ENCODE data around the gene DECR2. TPM values are rescaled to one million over a fixed set of nuclear protein-coding genes. Genes with fewer than 3 reads are reported as not detected.

The DECR2 gene
- total and polyA plus RNA-seq, 2 of the 13 experiments (the other 11 are each of a cell fraction or from before 2014, with no cell fraction given), result 36.3 to 44.6 TPM

- TF ChIP-seq ZNF17 (CRISPR knock-in tag; IDR thresholded peaks at IDR 0.05), result no peak
- no peak for TF ChIP-seq ZBTB34 (CRISPR knock-in tag; IDR thresholded peaks at IDR 0.05)
- TF ChIP-seq ZNF335 (CRISPR knock-in tag; IDR thresholded peaks at IDR 0.05), result no peak
- no peak for TF ChIP-seq ZNF609 (CRISPR knock-in tag; IDR thresholded peaks at IDR 0.05; ENCODE audit: borderline replicate concordance)
- no peak for TF ChIP-seq ZNF382 (CRISPR knock-in tag; IDR thresholded peaks at IDR 0.05; ENCODE audit: borderline replicate concordance)
- TF ChIP-seq NR0B2 (CRISPR knock-in tag; IDR thresholded peaks at IDR 0.05), result no peak
- no peak for TF ChIP-seq ZSCAN21 (CRISPR knock-in tag; IDR thresholded peaks at IDR 0.05; ENCODE audit: borderline replicate concordance)
- no peak for TF ChIP-seq ZBTB25 (CRISPR knock-in tag; IDR thresholded peaks at IDR 0.05)
- no peak for TF ChIP-seq ATF7 (IDR thresholded peaks at IDR 0.05)
- no peak for TF ChIP-seq ATF7 (CRISPR knock-in tag; IDR thresholded peaks at IDR 0.05)
- peak; percentile 53; the same call in 1 of the 2 replicates for TF ChIP-seq CREB1 (IDR thresholded peaks at IDR 0.05)
- no peak for TF ChIP-seq CREB1 (CRISPR knock-in tag; IDR thresholded peaks at IDR 0.05)
- no peak for TF ChIP-seq ZNF678 (CRISPR knock-in tag; IDR thresholded peaks at IDR 0.05)
- TF ChIP-seq KLF15 (CRISPR knock-in tag; IDR thresholded peaks at IDR 0.05; ENCODE audit: borderline replicate concordance), result no peak
- no peak for TF ChIP-seq HOXA7 (CRISPR knock-in tag; IDR thresholded peaks at IDR 0.05)
- peak; percentile 39; the same call in 1 of the 2 replicates for TF ChIP-seq MAZ (IDR thresholded peaks at IDR 0.05; ENCODE audit: borderline replicate concordance, low read depth, low read length)
- TF ChIP-seq MAZ (CRISPR knock-in tag; IDR thresholded peaks at IDR 0.05; ENCODE audit: low read depth), result no peak; the same call in 1 of the 2 replicates
- TF ChIP-seq ZNF564 (CRISPR knock-in tag; IDR thresholded peaks at IDR 0.05), result 0 out of 2 replicates have a peak, but pooled peaks have one; percentile 11
- TF ChIP-seq ZNF670 (CRISPR knock-in tag; IDR thresholded peaks at IDR 0.05; ENCODE audit: borderline replicate concordance), result 0 out of 2 replicates have a peak, but pooled peaks have one; percentile 59
- no peak for TF ChIP-seq ZBTB10 (CRISPR knock-in tag; IDR thresholded peaks at IDR 0.05; ENCODE audit: borderline replicate concordance)
These were observed 31.2 kb upstream of the DECR2 start, which contains the start of gene MRPL28 (continued) for GRCh38 chr16:370443-370842.

Measured in HepG2 (cell line).